HUDEP-2 (cell line): Measurements from ENCODE around the gene PFDN6.
A peak's percentile ranks its signal among the peaks of the same experiment; 100 is the strongest.

Experiments used
- DNase-seq, 76 experiments: peaks; one replicate each; lab custom pipeline; 2025; ENCODE audit not compliant: unreplicated experiment in 76 of 76; lab: John Stamatoyannopoulos, UW

PFDN6 gene

GRCh38 chr6:33314943-33315792 is 25.8 kb downstream of the PFDN6 start:
- DNase-seq: peak in 16 of 76 experiments; percentile 10 to 50 (median 30)

GRCh38 chr6:33315793-33316602 is 26.6 kb downstream of the PFDN6 start:
- no peak for DNase-seq

- DNase-seq: peak in 3 of 76 experiments; percentile 3 to 41 (median 11)
Measured at GRCh38 chr6:33316603-33317418, 27.4 kb downstream of the PFDN6 start.

- peak in 15 of 76 experiments; percentile 47 to 90 (median 80) for DNase-seq
Measured at GRCh38 chr6:33317419-33317668, 27.9 kb downstream of the PFDN6 start.

- DNase-seq: peak in 75 of 76 experiments; percentile 89 to 100 (median 98)
Measured at GRCh38 chr6:33317669-33318425, 28.4 kb downstream of the PFDN6 start, which contains the start of gene ZBTB22. Gene ZBTB22, minus strand, starts transcription at chr6:33317744. Its CDS starts 828 bp downstream, at chr6:33316916.

- DNase-seq: no peak
Measured at GRCh38 chr6:33318426-33319073, 29.1 kb downstream of the PFDN6 start.

- DNase-seq: no peak
Measured at GRCh38 chr6:33319939-33320314, 30.5 kb downstream of the PFDN6 start.

- DNase-seq: peak in 1 of 76 experiments; percentile 30
Measured at GRCh38 chr6:33320315-33321181, 31.1 kb downstream of the PFDN6 start.

- DNase-seq: no peak
Measured at GRCh38 chr6:33321227-33321626, 31.8 kb downstream of the PFDN6 start.

GRCh38 chr6:33323623-33323948 is 34.2 kb downstream of the PFDN6 start:
- no peak for DNase-seq

- DNase-seq: no peak
Measured at GRCh38 chr6:33324125-33324524, 34.7 kb downstream of the PFDN6 start.

- no peak for DNase-seq
Measured at GRCh38 chr6:33329058-33329457, 39.7 kb downstream of the PFDN6 start.

GRCh38 chr6:33330736-33331135 is 41.3 kb downstream of the PFDN6 start:
- DNase-seq: no peak

GRCh38 chr6:33333666-33334065 is 44.3 kb downstream of the PFDN6 start:
- no peak for DNase-seq

- no peak for DNase-seq
Measured at GRCh38 chr6:33335916-33336315, 46.5 kb downstream of the PFDN6 start.

- no peak for DNase-seq
Measured at GRCh38 chr6:33336495-33336894, 47.1 kb downstream of the PFDN6 start.

GRCh38 chr6:33339193-33339592 is 49.8 kb downstream of the PFDN6 start:
- DNase-seq: no peak
